ENCODE measurements around the gene DMRT1. TPM values are rescaled to one million over a fixed set of nuclear protein-coding genes. Genes with fewer than 3 reads are reported as not detected.

The DMRT1 gene
- total RNA-seq, 1 experiment from 2014 or later, result not detected

DNA sequence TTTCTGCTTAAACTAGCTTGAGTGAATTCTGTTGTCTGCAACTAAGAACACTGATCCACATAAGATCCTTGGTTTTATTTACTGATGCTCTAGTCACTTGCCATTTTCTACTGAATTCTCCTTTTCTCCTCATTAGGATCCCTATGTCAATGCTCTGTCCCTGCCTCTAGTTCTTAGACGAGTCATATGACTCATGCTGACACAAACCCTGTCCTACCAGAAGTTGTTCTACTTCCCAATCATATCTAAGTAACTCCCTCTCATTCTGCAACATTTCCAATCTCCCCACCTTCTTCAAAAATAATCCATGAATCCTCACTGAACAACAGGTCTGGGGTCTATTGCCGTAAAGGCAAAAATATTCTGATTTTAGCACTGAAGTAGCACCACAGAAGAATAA is 47.1 kb upstream of the DMRT1 start:
- H3K4me1 ChIP-seq (ENCODE audit: control insufficient read depth, insufficient read depth, low read length), result no peaks in the 10 kb centered on the region
- POLR2A ChIA-PET, result no interaction called here
- ATAC-seq, result no peak

GRCh38 chr9:795869-796268 is 45.6 kb upstream of the DMRT1 start:
- H3K36me3 ChIP-seq (ENCODE audit: control insufficient read depth, insufficient read depth, low read length), result no peaks in the 10 kb centered on the region
- ChIA-PET POLR2A (no interaction called here), CTCF (no interaction called here)
- no peak overlapping the region for H3K27ac ChIP-seq (ENCODE audit: low read length)
- ATAC-seq, result no peak
- no peak overlapping the region for H3K4me3 ChIP-seq (ENCODE audit: low read depth in 2 of 2, low read length in 2 of 2)
- no TSS peak for BruUV-seq (replicated peaks)
- no peaks in the 10 kb centered on the region for H3K9me3 ChIP-seq (ENCODE audit: control insufficient read depth, insufficient read depth, low read depth, low read length)
- TF ChIP-seq SIN3A (IDR thresholded peaks at IDR 0.05; ENCODE audit: borderline replicate concordance, insufficient read depth, low read depth, low read length), result no peak
- TF ChIP-seq, protein P1, sequence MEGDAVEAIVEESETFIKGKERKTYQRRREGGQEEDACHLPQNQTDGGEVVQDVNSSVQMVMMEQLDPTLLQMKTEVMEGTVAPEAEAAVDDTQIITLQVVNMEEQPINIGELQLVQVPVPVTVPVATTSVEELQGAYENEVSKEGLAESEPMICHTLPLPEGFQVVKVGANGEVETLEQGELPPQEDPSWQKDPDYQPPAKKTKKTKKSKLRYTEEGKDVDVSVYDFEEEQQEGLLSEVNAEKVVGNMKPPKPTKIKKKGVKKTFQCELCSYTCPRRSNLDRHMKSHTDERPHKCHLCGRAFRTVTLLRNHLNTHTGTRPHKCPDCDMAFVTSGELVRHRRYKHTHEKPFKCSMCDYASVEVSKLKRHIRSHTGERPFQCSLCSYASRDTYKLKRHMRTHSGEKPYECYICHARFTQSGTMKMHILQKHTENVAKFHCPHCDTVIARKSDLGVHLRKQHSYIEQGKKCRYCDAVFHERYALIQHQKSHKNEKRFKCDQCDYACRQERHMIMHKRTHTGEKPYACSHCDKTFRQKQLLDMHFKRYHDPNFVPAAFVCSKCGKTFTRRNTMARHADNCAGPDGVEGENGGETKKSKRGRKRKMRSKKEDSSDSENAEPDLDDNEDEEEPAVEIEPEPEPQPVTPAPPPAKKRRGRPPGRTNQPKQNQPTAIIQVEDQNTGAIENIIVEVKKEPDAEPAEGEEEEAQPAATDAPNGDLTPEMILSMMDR (IDR thresholded peaks at IDR 0.05), result no peak
- TF ChIP-seq REST (IDR thresholded peaks at IDR 0.05; ENCODE audit: insufficient read depth in 1 of 2, low read depth in 2 of 2, low read length in 1 of 2), result no peak
- no peak for DNase-seq (ENCODE audit: low read depth, low spot score)
- in situ Hi-C loops (cut with HindIII; ENCODE audit: low pct_unique_long_range_greater_than_20kb, low sequenced_read_pairs), result no loop called here
- no peaks in the 10 kb centered on the region for H3K4me1 ChIP-seq (ENCODE audit: control insufficient read depth, insufficient read depth, low read length)
- intact Hi-C loops (cut with micrococcal nuclease; ENCODE audit: unreplicated experiment), result no loop called here
- no peaks in the 10 kb centered on the region for H3K27me3 ChIP-seq (ENCODE audit: control insufficient read depth, insufficient read depth, low read length)

More for the DNA sequence above, 47.1 kb upstream of the DMRT1 start:
- no peak for DNase-seq (ENCODE audit: low read depth, low spot score)
- TF ChIP-seq SIN3A (IDR thresholded peaks at IDR 0.05; ENCODE audit: borderline replicate concordance, insufficient read depth, low read depth, low read length), result no peak
- TF ChIP-seq POLR2AphosphoS5 (IDR thresholded peaks at IDR 0.05; ENCODE audit: low read depth, low read length), result no peak
- TF ChIP-seq TCF7L2 (IDR thresholded peaks at IDR 0.05; ENCODE audit: low read depth, low read length), result no peak
- TF ChIP-seq, protein P1 (IDR thresholded peaks at IDR 0.05), result no peak
- no peak for TF ChIP-seq REST (IDR thresholded peaks at IDR 0.05; ENCODE audit: insufficient read depth in 1 of 2, low read depth in 2 of 2, low read length in 1 of 2)
- BruUV-seq (replicated peaks), result no TSS peak
- CTCF ChIA-PET, result no interaction called here
- Histone ChIP-seq H3K36me3 (ENCODE audit: control insufficient read depth, insufficient read depth, low read length) (no peaks in the 10 kb centered on the region), H3K27me3 (ENCODE audit: control insufficient read depth, insufficient read depth, low read length) (no peaks in the 10 kb centered on the region), H3K9me3 (ENCODE audit: control insufficient read depth, insufficient read depth, low read depth, low read length) (no peaks in the 10 kb centered on the region), H3K27ac (ENCODE audit: low read length) (no peak overlapping the region), H3K4me3 (ENCODE audit: low read depth in 2 of 2, low read length in 2 of 2) (no peak overlapping the region)
- in situ Hi-C loops (cut with HindIII; ENCODE audit: low pct_unique_long_range_greater_than_20kb, low sequenced_read_pairs), result no loop called here
- intact Hi-C loops (cut with micrococcal nuclease; ENCODE audit: unreplicated experiment), result no loop called here

Measured in Panc1 (cell line).